ENCODE measurements around the gene PARVG.

The PARVG gene, protein sequence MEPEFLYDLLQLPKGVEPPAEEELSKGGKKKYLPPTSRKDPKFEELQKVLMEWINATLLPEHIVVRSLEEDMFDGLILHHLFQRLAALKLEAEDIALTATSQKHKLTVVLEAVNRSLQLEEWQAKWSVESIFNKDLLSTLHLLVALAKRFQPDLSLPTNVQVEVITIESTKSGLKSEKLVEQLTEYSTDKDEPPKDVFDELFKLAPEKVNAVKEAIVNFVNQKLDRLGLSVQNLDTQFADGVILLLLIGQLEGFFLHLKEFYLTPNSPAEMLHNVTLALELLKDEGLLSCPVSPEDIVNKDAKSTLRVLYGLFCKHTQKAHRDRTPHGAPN

DNA sequence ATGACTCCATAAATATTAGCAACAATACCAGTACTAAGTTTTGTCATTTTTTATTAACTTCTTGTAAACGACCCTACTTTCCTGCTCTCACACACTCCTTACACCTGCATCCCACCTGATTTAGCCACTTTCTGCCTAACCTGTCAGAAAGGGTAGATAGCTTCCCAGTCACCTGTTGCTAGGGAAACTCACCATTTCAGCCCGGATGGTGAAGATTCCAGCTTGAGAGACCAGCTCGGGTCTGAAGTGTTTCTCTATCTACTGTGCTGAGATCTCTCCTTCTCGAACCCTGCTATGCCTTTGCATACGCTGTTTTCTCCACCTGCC is at the start of gene PARVG:
Gene PARVG, plus strand, starts transcription at position 220 of the 327 bp plus-strand sequence. CDS start 2,405 bp downstream, outside the sequence.
- DNase-seq: peak; percentile 73

DNA sequence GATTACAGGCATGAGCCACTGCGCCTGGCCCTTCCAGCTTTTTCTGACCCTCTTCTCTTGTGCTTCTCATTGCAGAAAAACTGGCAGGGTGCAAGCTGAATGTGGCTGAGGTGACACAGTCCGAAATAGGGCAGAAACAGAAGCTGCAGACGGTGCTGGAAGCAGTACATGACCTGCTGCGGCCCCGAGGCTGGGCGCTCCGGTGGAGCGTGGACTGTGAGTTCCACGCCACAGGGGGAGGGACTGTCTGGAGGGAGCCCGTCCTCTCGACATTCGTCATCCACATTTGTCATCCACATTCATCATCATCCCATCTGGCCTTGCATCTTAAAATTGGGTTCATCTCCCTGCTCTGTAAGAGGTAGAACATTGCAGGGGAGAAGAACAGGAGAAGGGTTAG is 49.3 kb upstream of the PARVG start:
- DNase-seq: no peak

DNA sequence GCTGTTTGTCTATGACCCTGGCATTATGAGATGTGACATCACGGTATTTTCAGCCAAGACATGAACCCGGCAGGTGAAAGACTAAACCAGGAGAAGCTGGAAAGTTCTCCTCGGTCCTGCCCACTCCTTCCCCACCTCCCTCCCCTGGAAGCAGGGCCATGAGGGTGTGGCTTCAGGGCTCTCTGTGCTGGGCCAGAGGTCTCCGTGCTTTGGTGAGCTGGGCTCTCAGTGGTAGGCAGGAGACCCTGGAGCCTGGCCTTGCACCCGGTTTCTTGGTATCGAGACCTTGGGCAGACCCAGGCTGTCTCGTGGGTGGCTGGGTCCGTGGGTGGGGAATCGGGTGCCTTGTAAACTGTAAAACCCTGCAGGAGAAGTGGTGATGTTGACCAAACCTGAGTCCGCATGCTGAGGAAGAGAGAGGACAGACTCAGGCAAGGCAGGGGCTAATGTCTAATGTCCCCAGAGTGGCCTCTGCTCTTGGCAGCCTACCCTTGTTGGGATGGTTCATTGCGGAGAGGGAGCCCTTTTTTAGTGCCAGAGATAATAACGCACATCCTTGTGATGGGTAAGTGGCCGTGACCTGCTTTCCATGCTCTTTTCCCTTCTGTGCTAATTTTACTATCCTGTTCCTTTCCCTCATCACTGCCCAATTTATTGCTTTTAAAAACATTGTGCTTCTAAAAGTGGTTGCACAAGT is 48.6 kb upstream of the PARVG start:
- no peak for DNase-seq

DNA sequence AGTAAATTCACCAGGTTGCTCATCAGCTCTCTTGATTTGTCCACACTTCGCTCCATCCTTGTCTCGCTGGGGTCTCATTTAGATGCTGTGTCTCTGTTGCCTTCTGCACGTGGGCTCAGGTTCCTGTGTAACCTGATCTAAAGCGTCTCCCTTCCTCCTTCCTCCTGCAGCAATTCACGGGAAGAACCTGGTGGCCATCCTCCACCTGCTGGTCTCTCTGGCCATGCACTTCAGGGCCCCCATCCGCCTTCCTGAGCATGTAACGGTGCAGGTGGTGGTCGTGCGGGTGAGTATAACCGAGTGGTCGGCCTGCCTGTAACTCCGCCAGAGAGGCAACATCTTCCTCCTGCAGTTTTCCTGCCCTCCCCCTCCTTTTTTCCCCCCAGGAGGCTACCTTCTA is 48.0 kb upstream of the PARVG start:
- no peak for DNase-seq

DNA sequence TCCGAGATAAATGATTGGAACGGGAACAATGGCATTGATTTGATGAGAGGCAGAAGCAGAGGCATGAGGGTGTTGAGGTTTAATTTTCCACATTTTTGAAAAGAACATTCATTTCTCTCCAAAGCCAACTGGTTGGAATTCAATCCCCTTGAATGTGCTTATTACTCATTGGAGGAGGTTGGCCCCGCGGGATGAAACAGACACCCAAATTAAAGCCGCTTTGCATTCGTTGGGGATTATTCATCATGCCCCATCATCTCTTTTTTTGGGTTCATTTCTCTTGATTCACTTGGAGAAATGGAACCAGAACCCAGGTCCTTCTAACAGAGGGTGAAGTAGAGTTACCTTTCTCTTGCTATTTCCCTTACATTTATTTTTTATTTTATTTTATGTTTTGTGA is 47.6 kb upstream of the PARVG start:
- DNase-seq: no peak

DNA sequence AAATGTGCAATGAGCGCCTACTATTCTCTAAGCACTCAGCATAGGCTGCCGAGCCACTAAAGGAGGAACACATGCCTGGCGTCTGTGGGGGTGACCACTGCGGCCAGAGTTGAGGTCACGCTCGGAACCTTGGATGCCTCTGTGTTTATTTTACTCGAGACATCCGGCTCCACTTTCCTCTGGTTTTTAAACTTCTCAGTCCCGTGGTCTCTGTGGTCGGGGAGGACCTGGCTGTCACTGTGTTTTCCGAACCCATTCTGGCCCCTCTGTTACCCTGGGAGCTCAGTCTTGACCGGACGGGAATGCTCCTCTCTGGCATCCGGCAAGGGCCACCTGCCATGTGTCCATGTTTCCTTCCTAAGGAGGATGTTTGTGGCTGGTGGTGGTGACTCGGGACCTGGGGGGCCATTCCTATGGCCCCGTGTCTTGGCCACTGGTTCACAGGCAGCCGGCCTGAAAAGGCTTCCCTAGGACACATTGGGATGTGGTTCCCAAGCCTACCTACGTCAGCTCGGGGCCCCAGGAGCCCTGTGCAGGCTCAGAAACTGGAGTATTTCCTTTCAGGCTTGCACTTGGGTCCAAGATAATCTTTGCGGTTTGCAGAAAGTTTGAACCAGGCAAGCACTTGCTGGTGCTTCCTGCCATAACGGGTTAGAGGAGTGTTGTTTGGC is 46.7 kb upstream of the PARVG start:
- no peak for DNase-seq

DNA sequence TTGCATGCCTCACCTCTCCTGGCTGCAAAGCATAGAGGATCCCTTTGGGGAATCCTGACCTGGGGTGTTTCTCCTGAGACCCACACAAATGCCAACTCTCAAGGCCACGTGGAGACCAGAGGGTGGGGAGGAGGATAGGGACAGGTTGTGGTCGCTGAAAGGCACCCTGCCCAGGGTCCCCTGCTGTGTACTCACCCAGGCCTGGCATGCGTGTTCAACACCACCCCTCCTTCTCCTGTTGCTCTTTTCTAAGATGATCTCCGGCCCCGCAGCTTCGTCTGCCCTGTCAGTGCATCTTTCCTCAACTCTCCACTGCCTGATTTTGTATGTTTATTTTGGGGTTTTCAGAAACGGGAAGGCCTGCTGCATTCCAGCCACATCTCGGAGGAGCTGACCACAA is 44.6 kb upstream of the PARVG start:
- no peak for DNase-seq

DNA sequence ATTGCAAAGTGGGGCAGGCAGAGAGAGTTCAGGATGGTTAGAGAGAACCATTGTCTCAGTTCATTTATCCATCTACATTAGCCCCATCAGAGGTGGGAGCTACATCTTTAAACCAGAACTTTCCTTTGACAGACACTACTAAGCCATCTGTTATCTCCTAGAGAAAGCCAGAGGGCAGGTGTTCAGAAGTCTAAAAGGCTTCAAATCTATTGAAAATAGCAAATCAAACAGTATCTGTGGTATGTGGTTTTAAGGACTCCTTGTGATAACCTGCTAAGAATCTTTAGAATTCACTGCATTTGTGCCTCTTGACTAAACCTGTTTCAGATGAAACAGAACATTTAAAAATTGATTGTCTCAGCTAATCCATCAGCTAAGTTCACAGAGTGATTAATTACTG is 43.9 kb upstream of the PARVG start:
- no peak for DNase-seq

DNA sequence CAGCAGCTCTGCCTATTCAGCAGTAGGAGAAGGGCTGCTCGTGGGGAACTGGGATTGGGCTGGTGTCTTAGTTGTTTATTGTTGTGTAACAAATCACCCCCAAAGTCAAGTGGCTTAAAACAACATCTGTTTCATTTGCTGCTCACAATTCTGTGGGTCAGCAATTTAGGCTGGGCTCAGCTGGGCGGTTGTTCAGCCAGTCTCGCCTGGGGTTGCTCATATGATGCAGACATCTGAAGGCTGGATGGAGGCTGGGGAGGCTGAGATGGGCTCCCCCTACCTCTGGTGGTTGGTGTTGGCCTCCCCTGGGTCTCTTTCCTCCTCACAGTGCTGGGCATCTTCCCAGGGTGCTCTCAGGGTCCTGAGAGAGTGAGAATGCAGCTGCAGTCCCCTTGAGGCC is 43.3 kb upstream of the PARVG start:
- no peak for DNase-seq

DNA sequence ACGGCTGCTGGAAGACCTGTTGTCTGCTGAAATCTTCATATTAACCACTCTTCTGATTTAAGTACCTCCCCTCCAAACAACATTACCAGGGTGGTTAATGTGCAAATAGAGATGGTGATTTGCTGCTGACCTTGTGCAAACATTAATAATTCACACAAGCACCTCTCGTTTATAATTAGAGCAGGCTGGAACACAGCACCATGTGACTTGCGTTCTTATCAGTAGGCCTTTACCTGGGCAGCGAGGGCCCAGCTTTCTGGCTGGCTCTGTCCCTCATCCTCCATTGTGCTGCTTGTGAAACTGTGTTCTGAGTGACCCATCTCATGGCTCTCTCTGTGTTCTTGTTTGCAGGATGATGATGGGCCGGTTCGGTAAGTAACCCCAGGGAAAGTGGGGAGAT is 41.0 kb upstream of the PARVG start:
- DNase-seq: no peak

DNA sequence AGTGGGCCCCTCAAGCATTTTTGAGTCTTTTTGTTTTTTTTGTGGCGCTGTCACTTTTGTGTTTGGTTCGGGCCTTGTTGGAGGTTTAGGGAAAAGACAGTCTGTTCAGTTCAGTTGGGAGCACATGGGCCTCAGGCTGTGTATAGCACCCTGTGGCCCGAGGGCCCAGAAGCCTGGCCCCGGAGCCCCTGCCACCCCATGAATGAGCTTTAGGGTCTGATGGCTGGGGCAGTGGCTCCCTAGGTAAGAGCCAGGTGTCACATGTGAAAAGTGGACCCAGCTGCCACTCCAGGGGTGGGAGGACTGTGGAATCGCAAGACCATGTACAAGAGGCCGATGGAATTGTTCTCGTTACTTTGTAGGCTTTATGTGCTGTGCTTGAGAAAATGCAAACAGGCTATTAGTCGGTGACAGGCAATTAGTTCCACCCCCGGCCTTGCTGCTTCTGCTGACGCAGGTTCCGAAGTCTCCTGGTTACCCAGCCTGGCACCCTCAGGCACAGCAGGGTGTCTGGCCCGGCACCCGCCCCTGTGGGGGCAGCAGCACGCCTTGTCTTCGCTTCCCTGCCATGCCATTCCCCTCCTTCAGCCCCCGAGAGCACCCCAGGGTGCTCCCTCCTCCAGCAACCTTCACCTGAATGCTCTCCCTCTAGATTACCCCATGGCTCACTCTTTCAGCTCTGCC is 38.2 kb upstream of the PARVG start:
- DNase-seq: no peak

DNA sequence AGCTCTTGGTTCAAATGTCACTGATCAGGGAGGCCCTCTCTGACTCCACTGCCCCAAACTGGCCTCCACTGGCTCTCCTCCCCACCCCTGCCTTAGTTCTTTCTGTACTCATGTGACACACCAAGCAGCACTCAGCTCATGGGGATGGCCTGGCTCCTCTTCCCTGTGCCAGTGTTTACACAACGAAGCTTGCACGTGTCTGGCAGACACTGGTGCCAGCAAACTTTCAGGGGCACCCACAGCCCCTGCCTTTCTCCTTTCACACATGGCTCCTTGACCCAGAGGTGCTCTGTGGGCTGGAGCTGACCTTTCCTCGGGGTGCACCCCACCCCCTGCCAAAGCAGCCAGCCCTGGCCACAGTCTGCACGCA is 37.6 kb upstream of the PARVG start:
- DNase-seq: no peak

DNA sequence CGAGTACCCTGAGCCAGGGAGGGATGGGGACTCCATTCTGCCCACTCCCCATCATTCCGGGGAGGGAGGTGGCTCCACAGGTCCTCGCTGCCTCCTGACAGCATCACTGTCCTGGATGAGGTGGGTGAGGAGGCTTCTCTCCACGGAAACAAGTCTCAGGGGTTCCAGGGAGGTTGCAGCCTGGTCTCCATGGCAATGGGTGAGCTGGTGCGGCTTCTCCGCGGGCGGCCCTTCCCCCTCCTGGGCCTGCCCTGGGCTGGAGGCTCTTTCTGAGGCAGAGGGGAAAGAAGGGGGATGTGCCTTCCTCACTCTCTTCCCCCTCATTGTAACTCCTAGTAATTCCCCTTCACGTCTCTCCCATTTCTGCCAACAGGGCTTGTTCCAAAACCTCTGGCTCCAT is 37.1 kb upstream of the PARVG start:
- no peak for DNase-seq

DNA sequence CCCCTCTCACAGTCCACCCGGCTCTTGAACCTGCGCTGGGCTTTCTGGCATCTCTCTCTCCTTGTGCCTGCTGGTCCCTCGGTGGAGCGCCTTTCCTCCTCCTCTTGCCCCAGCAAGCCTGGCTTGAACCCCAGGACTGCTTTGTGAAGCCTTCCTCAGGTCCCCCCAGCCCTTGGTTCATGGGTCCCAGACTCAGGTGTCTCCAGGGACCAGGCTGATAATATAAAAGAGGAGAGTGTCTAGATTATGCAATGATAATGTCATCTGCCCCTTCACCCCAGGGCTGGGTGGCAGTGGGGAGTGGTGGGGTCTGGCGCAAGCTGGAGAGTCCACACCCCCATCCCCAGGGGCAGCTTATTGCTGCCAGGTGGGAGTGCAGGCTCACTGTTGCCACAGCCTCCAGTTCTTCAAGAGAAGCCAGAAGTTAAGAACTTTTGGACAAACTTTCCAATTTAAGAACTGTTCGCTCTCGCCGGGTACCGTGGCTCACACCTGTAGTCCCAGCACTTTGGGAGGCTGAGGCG is 36.6 kb upstream of the PARVG start:
- no peak for DNase-seq

DNA sequence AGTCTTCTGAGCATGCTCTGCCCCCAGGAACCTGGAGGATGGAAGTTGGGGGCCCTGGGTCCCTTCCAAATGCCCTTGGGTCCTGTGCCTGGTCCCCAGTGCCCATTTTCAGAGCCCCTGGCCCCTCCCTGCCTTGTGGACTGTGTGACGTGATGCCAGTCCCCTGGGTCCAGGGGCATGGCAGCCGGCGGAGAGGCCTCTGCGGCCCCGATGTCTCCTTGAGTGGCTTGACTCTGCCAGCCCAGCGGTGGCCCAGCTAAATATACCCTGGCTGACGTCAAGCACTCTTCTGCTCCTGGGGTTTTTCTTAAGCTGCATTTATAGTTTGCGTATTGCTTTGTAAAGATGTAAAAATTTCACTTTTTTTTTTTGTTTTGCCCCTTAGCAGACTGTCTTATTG is 35.2 kb upstream of the PARVG start:
- no peak for DNase-seq

DNA sequence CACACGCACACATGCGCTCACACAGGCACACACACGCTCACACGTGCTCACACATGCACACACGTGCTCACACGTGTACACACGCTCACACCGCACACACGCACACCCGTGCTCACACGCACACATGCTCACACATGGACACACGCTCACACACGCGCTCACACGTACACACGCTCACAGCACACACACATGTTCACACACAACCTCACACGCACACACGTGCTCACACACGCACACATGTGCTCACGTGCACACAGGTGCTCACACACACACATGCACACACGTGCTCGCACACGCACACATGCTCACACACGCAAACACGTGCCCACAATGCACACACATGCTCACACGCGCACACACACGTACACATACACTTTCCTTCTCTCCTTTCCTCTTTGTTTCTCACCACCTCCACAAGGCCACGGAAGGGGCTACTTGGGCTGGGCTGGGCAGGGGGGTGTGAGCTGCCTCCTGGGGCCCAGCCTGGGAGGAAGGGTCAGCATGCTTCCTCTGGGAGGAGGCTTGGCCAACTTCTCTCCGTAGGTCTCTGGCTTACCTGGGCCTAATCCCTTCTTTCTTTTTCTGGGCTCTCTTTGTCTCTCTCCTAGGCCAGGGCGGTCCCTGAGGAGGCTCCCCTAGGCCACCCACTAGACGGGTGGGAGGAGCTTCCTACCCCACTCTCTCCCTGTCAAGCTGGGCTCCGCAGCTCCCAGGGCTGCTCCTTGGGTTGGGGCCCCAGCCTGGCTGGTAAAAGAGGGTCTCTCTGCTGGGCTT is 34.5 kb upstream of the PARVG start:
- no peak for DNase-seq

DNA sequence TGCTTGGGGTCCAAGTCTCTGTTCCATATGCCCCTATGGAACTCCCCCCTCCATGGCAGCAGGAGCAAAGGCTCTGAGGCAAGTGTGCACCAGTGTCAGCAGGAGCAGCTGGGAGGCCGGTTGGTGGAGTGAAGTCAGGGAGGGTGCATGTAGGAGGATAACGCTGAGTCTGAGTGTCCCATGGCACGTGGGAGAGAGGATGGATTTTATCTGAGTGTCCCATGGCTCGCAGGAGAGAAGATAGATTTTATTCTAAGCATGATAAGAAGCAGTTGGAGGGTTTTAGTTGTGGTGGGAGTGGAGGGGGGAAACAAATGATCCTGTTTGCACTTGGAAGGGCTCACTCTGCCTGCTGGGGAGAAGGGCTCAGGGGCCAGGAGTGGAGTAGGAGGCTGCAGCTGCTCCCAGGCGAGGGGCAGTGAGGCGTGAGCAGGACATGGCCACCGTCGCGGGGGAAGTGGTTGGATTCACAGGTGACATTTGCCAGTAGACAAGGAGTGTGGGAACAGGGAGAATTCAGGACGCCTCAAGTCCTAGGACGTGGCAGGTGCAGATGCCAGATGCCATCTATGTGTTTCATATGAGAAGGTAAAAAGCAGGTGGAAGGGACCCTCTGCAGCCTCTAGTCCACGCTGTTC is 33.6 kb upstream of the PARVG start:
- DNase-seq: no peak

DNA sequence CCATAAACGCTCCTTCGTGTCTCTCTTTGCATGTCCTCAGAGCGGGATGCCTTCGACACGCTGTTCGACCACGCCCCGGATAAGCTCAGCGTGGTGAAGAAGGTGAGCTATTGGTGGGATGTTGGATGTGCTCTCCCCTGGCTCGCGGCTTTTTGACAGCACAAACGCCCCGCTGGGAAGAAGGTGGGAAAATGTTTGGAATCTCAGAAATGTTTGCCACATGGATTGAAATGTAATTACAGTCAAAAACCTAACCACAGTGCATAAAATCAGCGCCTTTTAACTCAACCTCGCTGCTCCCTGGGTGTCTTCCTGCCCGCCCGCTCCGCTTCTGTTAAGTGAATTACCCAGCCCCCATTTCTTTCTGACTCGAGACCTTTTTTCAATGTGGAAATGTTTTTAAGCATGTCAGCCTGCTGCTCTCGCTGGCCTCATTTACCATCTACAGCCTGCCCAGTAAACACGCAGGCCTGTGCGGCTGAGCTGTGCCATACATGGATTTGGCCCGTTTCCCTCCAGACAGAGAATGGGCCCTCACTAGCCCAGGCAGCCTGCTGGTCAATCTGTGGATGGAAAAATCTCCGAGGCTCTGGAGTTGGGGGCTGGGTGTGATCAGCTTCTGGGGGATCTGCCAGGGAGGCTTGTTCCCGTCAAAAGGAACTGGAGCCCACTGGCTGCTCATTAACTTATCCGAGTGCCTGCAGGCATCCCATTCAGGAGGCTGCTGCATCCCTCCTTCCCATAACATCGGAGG is 32.7 kb upstream of the PARVG start:
- DNase-seq: no peak

DNA sequence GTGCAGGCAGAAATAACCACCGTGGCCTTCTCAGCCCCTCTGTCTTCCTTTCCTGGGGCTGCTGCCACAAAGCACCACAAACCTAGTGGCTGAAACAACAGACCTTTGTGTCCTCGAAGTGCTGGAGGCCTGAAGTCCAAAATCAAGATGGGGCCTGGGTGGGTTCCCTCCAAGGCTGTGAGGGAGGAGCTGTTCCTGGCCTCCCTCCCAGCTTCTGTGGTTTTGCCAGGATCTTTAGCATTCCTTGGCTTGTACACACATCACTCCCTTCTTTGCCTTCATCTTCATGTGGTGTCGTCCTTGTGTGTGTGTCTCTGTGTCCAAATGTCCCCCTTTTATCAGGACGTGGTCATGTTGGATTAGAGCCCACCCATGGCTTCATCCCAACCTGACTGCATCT is 29.0 kb upstream of the PARVG start:
- no peak for DNase-seq

DNA sequence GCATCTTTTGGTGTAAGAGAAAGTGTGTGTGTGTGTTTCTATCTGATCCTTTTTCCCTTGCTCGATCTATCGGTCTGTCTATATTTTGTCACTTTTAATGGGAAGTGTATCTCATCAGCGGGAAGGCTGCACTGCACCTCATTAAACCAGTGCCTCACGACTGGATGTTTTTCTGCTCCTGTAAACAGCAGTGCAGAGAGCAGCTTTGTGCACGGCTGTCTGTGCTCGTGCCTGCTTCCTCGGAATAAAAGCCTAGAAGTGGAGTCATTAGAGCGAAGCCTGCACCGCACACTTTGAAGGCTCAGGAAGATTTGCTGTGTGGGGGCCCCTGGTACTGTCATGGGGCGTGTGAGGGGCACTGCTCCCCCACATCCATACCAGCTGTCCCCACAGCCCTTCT is 27.0 kb upstream of the PARVG start:
- no peak for DNase-seq

DNA sequence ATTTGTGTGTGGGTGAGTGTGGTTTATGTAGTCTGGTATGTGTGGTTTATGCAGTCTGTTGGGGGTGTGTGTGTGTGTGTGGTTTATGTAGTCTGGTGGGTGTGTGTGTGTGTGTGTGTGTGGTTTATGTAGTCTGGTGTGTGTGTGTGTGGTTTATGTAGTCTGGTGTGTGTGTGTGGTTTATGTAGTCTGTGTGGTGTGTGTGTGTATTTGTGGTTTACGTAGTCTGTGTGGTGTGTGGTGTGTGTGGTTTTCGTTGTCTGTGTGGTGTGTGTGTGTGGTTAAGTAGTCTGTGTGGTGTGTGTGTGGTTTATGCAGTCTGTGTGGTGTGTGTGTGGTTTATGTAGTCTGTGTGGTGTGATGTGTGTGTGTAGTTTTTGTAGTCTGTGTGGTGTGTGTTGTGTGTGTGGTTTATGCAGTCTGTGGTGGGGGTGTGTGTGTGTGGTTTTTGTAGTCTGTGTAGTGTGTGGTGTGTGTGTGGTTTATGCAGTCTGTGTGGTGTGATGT is 26.2 kb upstream of the PARVG start:
- DNase-seq: peak; percentile 16 to 35

Data from CD4-positive, alpha-beta T cell treated with Interleukin-4 for 1 hour (primary cell).